Stimulated activated CD4-positive, alpha-beta T cell treated with anti-CD3 and anti-CD28 coated beads, TNF-alpha, amount 100 ng/mL, for 48 hours (primary cell): ENCODE results near the gene TADA2B.

Source experiments
- DNase-seq, 3 donors: peaks; one replicate each; pipeline ENCODE4 v3.0.0-alpha.2; 2020; ENCODE audit warnings: low read depth in 3 of 3

Gene TADA2B

GRCh38 chr4:7043284-7044136, at the start of gene TADA2B:
Gene TADA2B (plus strand): TSS chr4:7043372. CDS start chr4:7043580, 208 bp downstream.
- DNase-seq, result peak; percentile 22 to 38 (median 22)

- DNase-seq, result no peak
Measured at GRCh38 chr4:6996481-6996880, 46.7 kb upstream of the TADA2B start.

GRCh38 chr4:6999172-7000086, 43.7 kb upstream of the TADA2B start:
- DNase-seq, result peak in 1 of 3 donors; percentile 4

GRCh38 chr4:7000421-7001176, 42.6 kb upstream of the TADA2B start:
- no peak for DNase-seq

- DNase-seq, result no peak
Measured at GRCh38 chr4:7001271-7001670, 41.9 kb upstream of the TADA2B start.

- DNase-seq, result no peak
Measured at GRCh38 chr4:7002336-7002735, 40.8 kb upstream of the TADA2B start.

- no peak for DNase-seq
Measured at GRCh38 chr4:7003176-7003878, 39.8 kb upstream of the TADA2B start.

GRCh38 chr4:7003879-7004240, 39.3 kb upstream of the TADA2B start:
- no peak for DNase-seq

GRCh38 chr4:7004331-7004730, 38.8 kb upstream of the TADA2B start:
- no peak for DNase-seq

GRCh38 chr4:7005571-7005970, 37.6 kb upstream of the TADA2B start:
- no peak for DNase-seq

GRCh38 chr4:7006411-7006810, 36.8 kb upstream of the TADA2B start:
- DNase-seq, result no peak

GRCh38 chr4:7007142-7007907, 35.8 kb upstream of the TADA2B start:
- no peak for DNase-seq

GRCh38 chr4:7007944-7008343, 35.2 kb upstream of the TADA2B start:
- DNase-seq, result no peak

GRCh38 chr4:7009564-7009963, 33.6 kb upstream of the TADA2B start:
- no peak for DNase-seq

GRCh38 chr4:7013175-7013574, 30.0 kb upstream of the TADA2B start:
- DNase-seq, result no peak

GRCh38 chr4:7014815-7015214, 28.4 kb upstream of the TADA2B start:
- no peak for DNase-seq

- no peak for DNase-seq
Measured at GRCh38 chr4:7015383-7016035, 27.7 kb upstream of the TADA2B start.

- DNase-seq, result no peak
Measured at GRCh38 chr4:7016086-7016485, 27.1 kb upstream of the TADA2B start.

GRCh38 chr4:7016512-7016911, 26.7 kb upstream of the TADA2B start:
- no peak for DNase-seq

GRCh38 chr4:7017446-7018048, 25.6 kb upstream of the TADA2B start:
- no peak for DNase-seq
